Left ventricle myocardium inferior (tissue), 1 donor: ENCODE data around the gene ARHGAP23. TPM values are rescaled to one million over a fixed set of nuclear protein-coding genes. Genes with fewer than 3 reads are reported as not detected.

Experiments
- DNase-seq: peaks from one replicate; pipeline ENCODE4 v3.0.0-alpha.2; 2020
- H3K27ac ChIP-seq: fragments of 200-600 bp; replicated peaks from 2 replicates; pipeline ENCODE4 v1.8.0; 2021
- H3K27me3 ChIP-seq: fragments of 200-600 bp; 2 replicates; pipeline ENCODE4 v1.8.0; 2021; ENCODE audit warnings: low read depth
- H3K36me3 ChIP-seq: fragments of 200-600 bp; 2 replicates; pipeline ENCODE4 v1.8.0; 2021
- H3K4me1 ChIP-seq: fragments of 200-600 bp; 2 replicates; pipeline ENCODE4 v1.8.0; 2021
- H3K4me3 ChIP-seq: fragments of 200-600 bp; 2 replicates; pipeline ENCODE4 v1.8.0; 2021; ENCODE audit warnings: mild to moderate bottlenecking, moderate library complexity
- H3K9me3 ChIP-seq: fragments of 200-600 bp; replicated peaks from 2 replicates; pipeline ENCODE4 v1.8.0; 2021
- intact Hi-C: fragments of 100-400 bp; cut with micrococcal nuclease; formaldehyde crosslinking; loops from one replicate; pipeline ENCODE4 v1.11.0; 2022
- total RNA-seq: library from RNA; stranded (reverse); fragmentation: NEBNext Ultra II Directional; extraction: Animal tissue kit (Norgen Biotek cat#: 25700); gene quantifications from one replicate; pipeline ENCODE4 v1.2.1, GENCODE V29; 2021
- TF ChIP-seq, protein P1 (sequence below): fragments of 200-600 bp; IDR thresholded peaks from 2 replicates; pipeline ENCODE4 v1.8.0; 2021; ENCODE audit warnings: antibody characterized with exemption, mild to moderate bottlenecking, borderline replicate concordance
- donor health status: DM: no; HTN: yes; CAD: no; lungs with severe emphysema.

ARHGAP23 gene
- total RNA-seq, 1 donor from 2014 or later, result 60.8 TPM

DNA sequence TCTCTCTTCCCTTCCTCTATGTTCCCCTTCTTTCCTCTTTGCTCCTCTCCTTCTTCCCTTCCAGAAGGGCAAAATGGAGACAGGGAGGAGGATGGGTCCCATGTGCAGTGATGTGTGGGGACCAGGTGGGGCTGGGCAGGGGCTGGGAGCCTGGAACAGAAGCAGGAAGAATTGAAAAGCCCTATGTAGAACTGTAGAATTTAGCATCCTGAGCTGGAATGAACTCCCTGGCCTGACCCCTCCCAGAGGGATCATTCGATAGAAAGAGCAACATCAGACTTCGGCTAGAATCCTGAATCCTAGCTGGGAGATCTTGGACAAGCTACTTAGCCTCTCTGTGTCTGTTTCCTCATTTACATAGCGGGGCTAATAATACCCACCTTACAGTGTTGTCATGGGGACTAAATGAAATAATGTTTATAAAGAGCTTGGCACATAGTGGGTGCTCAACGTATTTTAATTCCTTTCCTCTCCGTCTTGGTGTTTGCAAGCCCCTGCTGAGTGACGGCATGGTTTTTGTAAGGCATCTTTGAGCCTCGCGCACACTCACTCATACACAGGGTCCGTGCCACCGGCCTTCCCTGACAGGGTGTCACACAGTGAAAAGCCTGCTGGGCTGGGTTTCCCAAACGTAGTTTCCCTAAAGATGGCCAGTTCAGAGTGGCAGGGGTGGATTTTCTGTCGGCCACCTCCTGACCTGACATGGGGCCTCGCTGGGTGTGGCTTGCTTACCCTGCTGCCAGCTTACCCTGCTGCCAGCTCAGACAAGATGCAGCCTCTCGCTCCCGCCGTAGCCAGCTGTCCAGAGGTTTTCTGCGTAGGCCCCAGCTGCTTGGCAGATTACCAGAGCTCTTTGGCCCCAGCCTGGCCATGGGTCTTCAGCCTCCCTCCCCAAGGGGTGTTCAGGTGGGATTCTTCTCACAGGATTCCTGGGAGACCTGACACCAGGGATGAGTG lies 6.1 kb upstream of the ARHGAP23 start:
- peaks cover 78% of the 10 kb centered on the region for H3K4me1 ChIP-seq
- peaks cover 34% of the 10 kb centered on the region for H3K27me3 ChIP-seq
- DNase-seq, result no peak
- peak overlapping the region; percentile 54 for H3K27ac ChIP-seq
- H3K4me3 ChIP-seq, result peak overlapping the region; percentile 6
- TF ChIP-seq, protein P1, sequence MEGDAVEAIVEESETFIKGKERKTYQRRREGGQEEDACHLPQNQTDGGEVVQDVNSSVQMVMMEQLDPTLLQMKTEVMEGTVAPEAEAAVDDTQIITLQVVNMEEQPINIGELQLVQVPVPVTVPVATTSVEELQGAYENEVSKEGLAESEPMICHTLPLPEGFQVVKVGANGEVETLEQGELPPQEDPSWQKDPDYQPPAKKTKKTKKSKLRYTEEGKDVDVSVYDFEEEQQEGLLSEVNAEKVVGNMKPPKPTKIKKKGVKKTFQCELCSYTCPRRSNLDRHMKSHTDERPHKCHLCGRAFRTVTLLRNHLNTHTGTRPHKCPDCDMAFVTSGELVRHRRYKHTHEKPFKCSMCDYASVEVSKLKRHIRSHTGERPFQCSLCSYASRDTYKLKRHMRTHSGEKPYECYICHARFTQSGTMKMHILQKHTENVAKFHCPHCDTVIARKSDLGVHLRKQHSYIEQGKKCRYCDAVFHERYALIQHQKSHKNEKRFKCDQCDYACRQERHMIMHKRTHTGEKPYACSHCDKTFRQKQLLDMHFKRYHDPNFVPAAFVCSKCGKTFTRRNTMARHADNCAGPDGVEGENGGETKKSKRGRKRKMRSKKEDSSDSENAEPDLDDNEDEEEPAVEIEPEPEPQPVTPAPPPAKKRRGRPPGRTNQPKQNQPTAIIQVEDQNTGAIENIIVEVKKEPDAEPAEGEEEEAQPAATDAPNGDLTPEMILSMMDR, result no peak
- intact Hi-C loops, result loop anchor here (10.0 kb wide), 1 partner anchor 63 kb away; no protein-coding TSS in a partner anchor
- no peaks in the 10 kb centered on the region for H3K9me3 ChIP-seq
- H3K36me3 ChIP-seq, result no peaks in the 10 kb centered on the region

DNA sequence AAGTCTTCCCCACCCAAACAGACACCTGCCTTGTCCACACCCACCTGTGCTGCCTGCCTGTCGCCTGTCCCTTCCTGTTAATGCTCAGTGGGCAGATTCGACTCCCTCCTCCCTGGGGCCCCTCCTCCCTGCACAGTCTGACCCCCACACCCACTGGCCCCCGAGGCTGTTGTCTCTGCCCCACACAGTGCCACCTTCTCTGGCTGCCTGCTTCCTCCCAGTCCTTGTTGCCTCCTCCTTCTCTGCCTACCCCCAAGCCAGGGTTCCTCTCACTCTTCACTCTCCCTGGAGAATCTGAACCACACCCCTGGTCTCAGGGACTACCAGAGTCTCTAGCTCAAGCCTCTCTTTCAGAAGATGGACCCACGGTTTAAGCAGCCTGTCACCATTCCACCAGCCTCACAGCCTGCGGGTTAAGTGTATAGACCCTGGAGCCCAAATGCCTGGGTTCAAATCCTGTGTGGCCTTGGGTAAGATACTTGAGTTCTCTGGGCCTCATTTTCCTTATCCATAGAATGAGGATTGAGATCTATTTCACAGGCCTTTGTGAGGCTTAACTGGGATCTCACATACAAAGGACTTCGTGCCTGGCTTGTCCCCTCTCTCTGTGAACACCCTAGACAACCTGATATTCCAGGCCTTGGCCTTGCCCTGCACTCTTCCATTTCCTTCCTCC lies 3.8 kb upstream of the ARHGAP23 start:
- TF ChIP-seq, protein P1, result no peak
- intact Hi-C loops, result loop anchor here (10.0 kb wide), 1 partner anchor 60 kb away; no protein-coding TSS in a partner anchor
- Histone ChIP-seq H3K27ac (peak overlapping the region; percentile 94), H3K4me3 (no peak overlapping the region), H3K4me1 (peaks cover 88% of the 10 kb centered on the region), H3K27me3 (peaks cover 12% of the 10 kb centered on the region), H3K9me3 (no peaks in the 10 kb centered on the region), H3K36me3 (no peaks in the 10 kb centered on the region)
- no peak for DNase-seq

DNA sequence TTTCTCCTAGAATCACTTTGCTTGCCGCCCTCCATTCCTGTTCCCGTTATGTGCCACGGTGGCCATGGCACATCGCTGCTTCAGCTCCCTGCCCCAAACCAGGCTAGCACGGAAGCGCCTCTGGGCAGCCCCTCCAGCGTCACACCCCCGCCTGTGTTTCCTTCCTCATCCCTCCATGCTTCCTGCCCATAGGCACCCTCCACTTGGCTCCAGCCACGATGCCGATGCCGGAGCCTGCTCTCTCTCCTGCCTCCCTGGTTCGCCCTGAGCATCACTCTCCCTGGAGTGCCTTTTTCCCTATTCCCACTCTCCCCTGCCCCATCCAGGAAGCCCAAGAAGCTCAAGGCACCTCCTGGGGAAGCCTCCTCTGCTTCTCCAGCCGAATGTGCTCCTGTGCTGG lies 3.2 kb upstream of the ARHGAP23 start:
- Histone ChIP-seq H3K36me3 (no peaks in the 10 kb centered on the region), H3K4me3 (no peak overlapping the region), H3K4me1 (peaks cover 88% of the 10 kb centered on the region), H3K27ac (peak overlapping the region; percentile 94), H3K9me3 (no peaks in the 10 kb centered on the region), H3K27me3 (peaks cover 7% of the 10 kb centered on the region)
- no peak for DNase-seq
- intact Hi-C loops, result loop anchor here (10.0 kb wide), 1 partner anchor 60 kb away; no protein-coding TSS in a partner anchor
- TF ChIP-seq, protein P1, result no peak

DNA sequence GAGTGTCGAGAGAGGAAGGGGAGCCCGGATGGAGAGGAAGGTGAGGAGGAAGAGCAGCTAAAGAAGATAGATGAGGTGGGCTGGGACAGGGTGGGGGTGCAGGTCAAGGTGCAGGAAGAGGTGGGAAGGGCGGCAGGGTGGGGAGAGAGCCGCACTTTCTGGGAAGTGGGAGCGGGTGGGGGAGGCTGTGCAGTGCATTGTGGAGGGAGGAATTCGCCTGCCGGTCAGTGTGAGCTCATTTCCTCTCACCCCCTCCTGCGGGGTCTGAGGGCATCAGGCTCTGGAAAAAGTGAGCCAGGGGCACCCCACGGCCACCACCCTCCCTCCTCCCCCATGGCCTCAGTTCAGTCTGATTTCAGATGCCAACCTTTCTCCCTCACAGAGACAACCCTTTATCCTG lies 2.5 kb upstream of the ARHGAP23 start:
- TF ChIP-seq, protein P1, result no peak
- Histone ChIP-seq H3K9me3 (no peaks in the 10 kb centered on the region), H3K27me3 (peaks cover under 1% of the 10 kb centered on the region), H3K36me3 (no peaks in the 10 kb centered on the region), H3K4me1 (peaks cover 88% of the 10 kb centered on the region), H3K4me3 (no peak overlapping the region), H3K27ac (peak overlapping the region; percentile 94)
- intact Hi-C loops, result loop anchor here (10.0 kb wide), 1 partner anchor 59 kb away; no protein-coding TSS in a partner anchor
- no peak for DNase-seq

DNA sequence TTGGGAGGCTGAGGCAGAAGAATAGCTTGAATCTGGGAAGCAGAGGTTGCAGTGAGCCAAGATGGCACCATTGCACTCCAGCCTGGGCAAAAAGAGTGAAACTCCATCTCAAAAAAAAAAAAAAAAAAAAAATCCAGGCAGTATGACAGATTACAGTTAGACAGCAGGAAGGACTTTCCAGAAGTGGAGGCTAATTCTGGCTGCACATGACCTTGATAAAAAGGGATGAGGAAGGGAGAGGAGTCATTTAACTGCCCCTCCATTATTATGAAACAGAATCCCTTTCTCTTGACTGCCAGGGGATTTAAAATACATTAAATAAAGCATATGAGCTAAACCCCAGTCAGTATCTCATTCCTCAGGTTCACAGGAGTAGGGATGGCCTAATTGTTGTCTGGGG lies 1.8 kb upstream of the ARHGAP23 start:
- H3K36me3 ChIP-seq, result no peaks in the 10 kb centered on the region
- H3K4me1 ChIP-seq, result peaks cover 88% of the 10 kb centered on the region
- DNase-seq, result no peak
- H3K27ac ChIP-seq, result peak overlapping the region; percentile 94
- H3K9me3 ChIP-seq, result no peaks in the 10 kb centered on the region
- intact Hi-C loops, result loop anchor here (10.0 kb wide), 1 partner anchor 58 kb away; no protein-coding TSS in a partner anchor
- TF ChIP-seq, protein P1, result no peak
- no peaks in the 10 kb centered on the region for H3K27me3 ChIP-seq
- no peak overlapping the region for H3K4me3 ChIP-seq
